GM06990 (cell line): ENCODE results near the gene GFRA1.

Experiments
- DNase-seq: peaks from one replicate; pipeline ENCODE4 v3.0.0-alpha.2; 2011; ENCODE audit not compliant: insufficient read length; ENCODE audit errors: extremely low read depth
- H3K27me3 ChIP-seq: replicated peaks from 2 replicates; pipeline ENCODE4 v1.6.0; 2011; ENCODE audit warnings: low read length; ENCODE audit not compliant: control insufficient read depth, insufficient read depth
- H3K36me3 ChIP-seq: 2 replicates; pipeline ENCODE4 v1.5.1; 2011; ENCODE audit warnings: low read length; ENCODE audit not compliant: control insufficient read depth, insufficient read depth
- H3K4me3 ChIP-seq: replicated peaks from 2 replicates; pipeline ENCODE4 v1.5.1; 2011; ENCODE audit warnings: low read depth, mild to moderate bottlenecking, control low read depth, low read length
- TF ChIP-seq, protein P1 (sequence below): IDR thresholded peaks from 2 replicates; pipeline ENCODE4 v1.5.1; 2011; ENCODE audit warnings: low read length, control low read depth, mild to moderate bottlenecking, inconsistent platforms; ENCODE audit not compliant: insufficient read depth, poor library complexity, severe bottlenecking

The GFRA1 gene

DNA sequence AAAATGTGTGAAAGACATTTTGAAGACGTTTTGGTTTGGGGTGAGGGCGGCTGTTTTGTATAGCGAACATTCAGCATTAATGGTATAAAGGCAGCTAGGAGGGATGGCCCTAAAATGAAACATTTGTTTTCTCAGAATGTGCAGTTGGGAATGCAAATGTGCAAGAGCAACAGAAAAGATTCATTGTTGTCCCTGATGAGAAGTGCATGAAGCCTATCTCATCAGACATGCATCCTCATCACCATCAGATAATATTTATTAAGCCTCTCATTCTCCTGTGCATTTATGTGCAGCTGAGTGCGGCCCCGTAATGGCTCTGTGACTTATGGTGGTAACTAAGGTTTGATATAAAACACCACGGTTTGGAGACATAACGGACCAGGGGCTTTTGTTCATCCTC is 199.5 kb downstream of the GFRA1 start:
- Histone ChIP-seq H3K4me3 (no peak overlapping the region), H3K27me3 (no peaks in the 10 kb centered on the region; the same call in 1 of the 2 replicates), H3K36me3 (no peaks in the 10 kb centered on the region)
- DNase-seq = no peak
- TF ChIP-seq, protein P1, sequence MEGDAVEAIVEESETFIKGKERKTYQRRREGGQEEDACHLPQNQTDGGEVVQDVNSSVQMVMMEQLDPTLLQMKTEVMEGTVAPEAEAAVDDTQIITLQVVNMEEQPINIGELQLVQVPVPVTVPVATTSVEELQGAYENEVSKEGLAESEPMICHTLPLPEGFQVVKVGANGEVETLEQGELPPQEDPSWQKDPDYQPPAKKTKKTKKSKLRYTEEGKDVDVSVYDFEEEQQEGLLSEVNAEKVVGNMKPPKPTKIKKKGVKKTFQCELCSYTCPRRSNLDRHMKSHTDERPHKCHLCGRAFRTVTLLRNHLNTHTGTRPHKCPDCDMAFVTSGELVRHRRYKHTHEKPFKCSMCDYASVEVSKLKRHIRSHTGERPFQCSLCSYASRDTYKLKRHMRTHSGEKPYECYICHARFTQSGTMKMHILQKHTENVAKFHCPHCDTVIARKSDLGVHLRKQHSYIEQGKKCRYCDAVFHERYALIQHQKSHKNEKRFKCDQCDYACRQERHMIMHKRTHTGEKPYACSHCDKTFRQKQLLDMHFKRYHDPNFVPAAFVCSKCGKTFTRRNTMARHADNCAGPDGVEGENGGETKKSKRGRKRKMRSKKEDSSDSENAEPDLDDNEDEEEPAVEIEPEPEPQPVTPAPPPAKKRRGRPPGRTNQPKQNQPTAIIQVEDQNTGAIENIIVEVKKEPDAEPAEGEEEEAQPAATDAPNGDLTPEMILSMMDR = no peak

- Histone ChIP-seq H3K27me3 (no peaks in the 10 kb centered on the region; the same call in 1 of the 2 replicates), H3K4me3 (no peak overlapping the region), H3K36me3 (no peaks in the 10 kb centered on the region)
- DNase-seq = no peak
- TF ChIP-seq, protein P1 = no peak
These were observed 200.0 kb downstream of the GFRA1 start for GRCh38 chr10:116073001-116073400.

GRCh38 chr10:116071453-116072148 is 201.4 kb downstream of the GFRA1 start:
- TF ChIP-seq, protein P1 = no peak
- DNase-seq = no peak
- Histone ChIP-seq H3K27me3 (no peaks in the 10 kb centered on the region; the same call in 1 of the 2 replicates), H3K4me3 (no peak overlapping the region), H3K36me3 (no peaks in the 10 kb centered on the region)

- TF ChIP-seq, protein P1 = no peak
- H3K36me3 ChIP-seq = no peaks in the 10 kb centered on the region
- no peak overlapping the region for H3K4me3 ChIP-seq
- H3K27me3 ChIP-seq = no peaks in the 10 kb centered on the region; the same call in 1 of the 2 replicates
- DNase-seq = no peak
These were observed 202.2 kb downstream of the GFRA1 start for GRCh38 chr10:116070743-116071320.

DNA sequence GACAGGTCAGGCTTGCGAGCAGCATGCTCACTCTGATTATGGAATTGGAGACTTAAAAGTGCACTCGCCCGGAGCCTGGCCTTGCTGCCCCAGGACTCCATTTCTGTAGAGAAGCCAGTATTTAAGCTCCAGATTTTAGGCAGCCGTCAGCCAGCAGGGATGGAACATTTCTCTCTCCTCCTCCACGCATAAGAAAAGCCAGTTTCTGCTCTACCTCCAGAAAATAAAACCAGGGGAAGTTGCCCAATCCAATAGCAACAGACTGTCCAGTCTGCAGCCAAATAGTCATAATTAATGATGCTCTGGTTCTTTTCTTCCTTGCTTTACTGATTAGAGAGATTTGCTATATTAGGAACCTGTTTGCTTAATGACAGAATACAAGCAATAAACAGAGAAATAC is 203.2 kb downstream of the GFRA1 start:
- no peaks in the 10 kb centered on the region; the same call in 1 of the 2 replicates for H3K27me3 ChIP-seq
- TF ChIP-seq, protein P1 = no peak

More for the DNA sequence above, 203.2 kb downstream of the GFRA1 start:
- DNase-seq = no peak
- no peaks in the 10 kb centered on the region for H3K36me3 ChIP-seq
- no peak overlapping the region for H3K4me3 ChIP-seq
